ENCODE measurements around the gene TNFRSF8. TPM values are rescaled to one million over a fixed set of nuclear protein-coding genes. Genes with fewer than 3 reads are reported as not detected.

Gene TNFRSF8
- total RNA-seq, 1 experiment from 2014 or later, result 2.9 TPM

DNA sequence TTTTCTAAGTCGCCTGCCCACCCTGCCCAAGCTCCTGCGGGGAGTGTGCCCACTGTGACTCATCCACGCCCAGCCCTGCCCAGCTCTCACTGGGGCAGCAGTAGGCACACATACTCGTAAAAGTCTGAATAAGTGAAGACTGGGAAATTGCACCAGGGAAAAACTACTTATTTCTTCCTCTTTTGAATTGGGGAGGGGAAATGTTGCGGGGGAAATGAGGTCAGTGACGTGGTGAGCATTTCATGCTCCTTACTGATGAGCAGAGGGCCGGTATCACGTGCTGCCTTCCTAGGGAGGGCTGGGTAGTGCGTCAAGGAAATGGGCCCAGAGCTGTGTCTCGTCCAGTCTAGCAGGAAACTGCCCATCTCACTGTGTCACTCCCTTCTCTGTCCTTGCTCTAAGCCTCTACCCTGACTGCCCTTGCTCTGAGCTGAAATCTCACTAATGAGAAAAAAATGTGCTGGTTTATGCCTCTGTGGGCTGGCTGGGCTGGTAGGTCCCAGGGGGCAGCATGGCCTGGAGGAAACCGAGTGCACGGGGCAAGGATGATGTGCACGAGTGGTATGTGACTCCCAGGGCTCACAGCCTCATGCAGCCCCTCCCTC, 90.2 kb downstream of the TNFRSF8 start:
- TF ChIP-seq, protein P1, sequence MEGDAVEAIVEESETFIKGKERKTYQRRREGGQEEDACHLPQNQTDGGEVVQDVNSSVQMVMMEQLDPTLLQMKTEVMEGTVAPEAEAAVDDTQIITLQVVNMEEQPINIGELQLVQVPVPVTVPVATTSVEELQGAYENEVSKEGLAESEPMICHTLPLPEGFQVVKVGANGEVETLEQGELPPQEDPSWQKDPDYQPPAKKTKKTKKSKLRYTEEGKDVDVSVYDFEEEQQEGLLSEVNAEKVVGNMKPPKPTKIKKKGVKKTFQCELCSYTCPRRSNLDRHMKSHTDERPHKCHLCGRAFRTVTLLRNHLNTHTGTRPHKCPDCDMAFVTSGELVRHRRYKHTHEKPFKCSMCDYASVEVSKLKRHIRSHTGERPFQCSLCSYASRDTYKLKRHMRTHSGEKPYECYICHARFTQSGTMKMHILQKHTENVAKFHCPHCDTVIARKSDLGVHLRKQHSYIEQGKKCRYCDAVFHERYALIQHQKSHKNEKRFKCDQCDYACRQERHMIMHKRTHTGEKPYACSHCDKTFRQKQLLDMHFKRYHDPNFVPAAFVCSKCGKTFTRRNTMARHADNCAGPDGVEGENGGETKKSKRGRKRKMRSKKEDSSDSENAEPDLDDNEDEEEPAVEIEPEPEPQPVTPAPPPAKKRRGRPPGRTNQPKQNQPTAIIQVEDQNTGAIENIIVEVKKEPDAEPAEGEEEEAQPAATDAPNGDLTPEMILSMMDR (conservative IDR thresholded peaks at IDR 0.05), result no peak
- no peaks in the 10 kb centered on the region; a peak in 1 of 5 replicates for H3K9me3 Mint-ChIP-seq
- Histone ChIP-seq H2AFZ (ENCODE audit: low read length) (no peak overlapping the region), H3T11ph (ENCODE audit: low read length) (no peak overlapping the region), H3K23me2 (ENCODE audit: insufficient read length, low read depth, low read length, poor library complexity, severe bottlenecking) (no peaks in the 10 kb centered on the region), H2AK5ac (ENCODE audit: insufficient read length, low read length) (no peak overlapping the region), H3K14ac (ENCODE audit: insufficient read depth, low read length) (no peak overlapping the region), H3K9ac (ENCODE audit: extremely low read depth, insufficient read length, low read length) (no peak overlapping the region), H3K9me3 (ENCODE audit: control insufficient read depth, low read depth, low read length) (no peaks in the 10 kb centered on the region), H3K79me1 (ENCODE audit: insufficient read depth, low read depth, low read length, poor library complexity, severe bottlenecking) (no peaks in the 10 kb centered on the region), H3K56ac (ENCODE audit: insufficient read length, low read depth, low read length) (no peak overlapping the region), H3K4me2 (ENCODE audit: insufficient read depth, insufficient read length, low read length) (no peak overlapping the region), H4K91ac (ENCODE audit: insufficient read length, low read depth, low read length) (no peak overlapping the region), H2BK12ac (ENCODE audit: insufficient read length, low read depth, low read length) (no peak overlapping the region), H4K5ac (ENCODE audit: insufficient read length, low read depth, low read length) (no peak overlapping the region), H3K27me3 (ENCODE audit: insufficient read depth, low read length) (no peaks in the 10 kb centered on the region), H3K23ac (ENCODE audit: insufficient read length, low read depth, low read length) (no peak overlapping the region), H2BK120ac (ENCODE audit: low read depth, low read length, poor library complexity, severe bottlenecking) (no peak overlapping the region), H3K18ac (ENCODE audit: insufficient read length, low read depth, low read length) (no peak overlapping the region), H2BK20ac (ENCODE audit: low read depth, low read length, poor library complexity, severe bottlenecking) (no peak overlapping the region), H4K8ac (replicated peaks; ENCODE audit: insufficient read length, low read depth, low read length) (no peak overlapping the region), H2BK5ac (ENCODE audit: insufficient read length, low read length) (no peak overlapping the region), H3K4me1 (ENCODE audit: insufficient read depth, low read length) (peaks cover 3% of the 10 kb centered on the region; the same call in 1 of the 2 replicates), H3K79me2 (ENCODE audit: insufficient read depth, low read length) (no peaks in the 10 kb centered on the region), H3K27ac (ENCODE audit: insufficient read length, low read depth, low read length) (no peak overlapping the region), H4K20me1 (ENCODE audit: control insufficient read depth, insufficient read depth, insufficient read length) (no peaks in the 10 kb centered on the region), H2BK15ac (ENCODE audit: low read depth, low read length) (no peak overlapping the region), H3K4ac (ENCODE audit: low read depth, low read length) (no peak overlapping the region)
- H3K4me3 Mint-ChIP-seq, result no peak overlapping the region
- DNase-seq, result no peak
- H3K4me1 Mint-ChIP-seq, result peaks cover 10 to 15% of the 10 kb centered on the region in 2 experiments
- H3K36me3 Mint-ChIP-seq (ENCODE audit: insufficient read depth in 1 of 3, low read depth in 3 of 3), result no peaks in the 10 kb centered on the region
- H3K27me3 Mint-ChIP-seq (ENCODE audit: low read depth), result peaks cover 12% of the 10 kb centered on the region
- no peak overlapping the region for H3K27ac Mint-ChIP-seq
- no CpG with 5 or more reads among the region's 13 CpGs for WGBS (ENCODE audit: extremely low coverage, insufficient read length, low lambda C conversion rate)
